Fibroblast of the aortic adventitia (primary cell): Measurements from ENCODE around the gene ZFP62. TPM values are rescaled to one million over a fixed set of nuclear protein-coding genes. Genes with fewer than 3 reads are reported as not detected.

Source experiments
- DNase-seq: peaks from one replicate; pipeline ENCODE4 v3.0.0-alpha.2; 2010; ENCODE audit warnings: low read depth
- H3K4me3 ChIP-seq: 2 replicates; pipeline ENCODE4 v1.5.1; 2011; ENCODE audit warnings: low read depth, mild to moderate bottlenecking, control low read depth, low read length, moderate library complexity
- CTCF ChIP-seq: IDR thresholded peaks from 2 replicates; pipeline ENCODE4 v1.5.1; 2011; ENCODE audit warnings: mild to moderate bottlenecking, low read length, control low read depth, inconsistent platforms; ENCODE audit not compliant: insufficient read depth
- total RNA-seq: library from RNA; depleted of rRNA; stranded (reverse); fragments of >200 nt; gene quantifications from 2 replicates; pipeline ENCODE4 v1.2.3, GENCODE V29; 2012; ENCODE audit warnings: low replicate concordance

ZFP62 gene
- 14.7 and 19.4 TPM in 2 replicates for total RNA-seq

GRCh38 chr5:180860887-180861822 lies at the start of gene ZFP62:
Gene ZFP62 (minus strand): TSS chr5:180861276. CDS start chr5:180861219, 57 bp downstream.
- H3K4me3 ChIP-seq, result peak within 1 kb of the TSS; percentile 96
- TF ChIP-seq CTCF, result peak; percentile 19
- peak; percentile 86 for DNase-seq

- TF ChIP-seq CTCF, result no peak
- no peak for DNase-seq
Measured at GRCh38 chr5:180910735-180911134, 49.7 kb upstream of the ZFP62 start.

GRCh38 chr5:180910182-180910581 lies 49.1 kb upstream of the ZFP62 start:
- no peak for TF ChIP-seq CTCF
- DNase-seq, result no peak
- H3K4me3 ChIP-seq, result no peak overlapping the region

More at GRCh38 chr5:180910735-180911134, 49.7 kb upstream of the ZFP62 start:
- no peak overlapping the region for H3K4me3 ChIP-seq

- H3K4me3 ChIP-seq, result no peak overlapping the region
- no peak for TF ChIP-seq CTCF
- DNase-seq, result no peak
Measured at GRCh38 chr5:180909782-180910181, 48.7 kb upstream of the ZFP62 start.

GRCh38 chr5:180908998-180909731 lies 48.1 kb upstream of the ZFP62 start:
- no peak overlapping the region for H3K4me3 ChIP-seq
- no peak for DNase-seq
- TF ChIP-seq CTCF, result no peak

- H3K4me3 ChIP-seq, result no peak overlapping the region
- no peak for TF ChIP-seq CTCF
- no peak for DNase-seq
Measured at GRCh38 chr5:180908400-180908799, 47.3 kb upstream of the ZFP62 start.
